SW480 (cell line): ENCODE results near the gene PHYH.
"Not testable (repeated sequence)": the region's sequence is repeated elsewhere in the genome, so short reads cannot be mapped to it uniquely, and the experiment has no call there.

ENCODE experiments used
- DNase-seq: peaks from one replicate; pipeline ENCODE4 v3.0.0-alpha.2; 2016; ENCODE audit warnings: low spot score

Gene PHYH

DNA sequence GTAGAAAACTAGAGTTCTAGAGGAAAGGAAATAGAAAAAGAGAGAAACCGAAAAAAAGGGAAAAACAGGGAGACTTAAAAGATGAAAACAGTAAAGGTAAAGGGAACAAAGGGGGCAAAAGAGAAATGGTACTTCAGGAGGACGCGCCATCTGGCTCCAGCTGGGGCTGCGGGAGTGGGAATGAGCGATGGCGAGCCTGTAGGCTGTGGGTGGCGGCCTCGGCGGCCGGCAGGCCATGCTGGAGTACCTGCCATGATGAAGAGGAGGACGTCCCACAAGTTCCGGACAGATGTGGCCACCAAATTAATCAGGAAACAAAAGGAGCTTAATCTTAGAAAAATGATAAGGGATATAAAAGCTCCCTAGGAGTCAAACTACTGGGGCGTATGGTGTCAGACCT, 21.7 kb upstream of the PHYH start:
- DNase-seq = no peak

GRCh38 chr10:13319166-13319565, 19.3 kb upstream of the PHYH start:
- DNase-seq = no peak

GRCh38 chr10:13317474-13317873, 17.6 kb upstream of the PHYH start:
- no peak for DNase-seq

- DNase-seq = no peak
Observed at GRCh38 chr10:13316635-13317311, 16.9 kb upstream of the PHYH start.

GRCh38 chr10:13315361-13315760, 15.5 kb upstream of the PHYH start:
- DNase-seq = no peak

GRCh38 chr10:13311177-13311575, 11.3 kb upstream of the PHYH start:
- no peak for DNase-seq

- DNase-seq = no peak
Observed at GRCh38 chr10:13310518-13311176, 10.8 kb upstream of the PHYH start.

DNA sequence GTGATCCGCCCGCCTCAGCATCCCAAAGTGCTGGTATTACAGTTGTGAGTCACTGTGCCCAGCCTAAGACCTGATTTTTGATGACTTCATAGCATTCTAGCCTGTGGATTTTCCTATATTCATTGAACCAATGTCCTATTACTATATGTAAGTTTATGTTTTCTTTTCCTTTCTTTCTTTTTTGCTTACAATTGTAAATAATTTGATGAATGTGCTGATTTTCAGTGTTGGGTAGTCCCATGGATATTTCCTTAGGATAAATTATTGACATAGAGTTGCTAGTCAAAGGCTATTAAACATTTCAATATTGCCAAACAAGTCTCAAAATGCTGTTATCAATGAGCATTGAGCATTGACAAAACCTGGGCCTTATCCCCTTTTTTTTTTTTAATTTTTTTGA, 9.9 kb upstream of the PHYH start:
- no peak for DNase-seq

GRCh38 chr10:13308096-13308495, 8.2 kb upstream of the PHYH start:
- DNase-seq = no peak

GRCh38 chr10:13306103-13306502, 6.2 kb upstream of the PHYH start:
- DNase-seq = no peak

- DNase-seq = no peak
Observed at GRCh38 chr10:13302821-13303555, 3.1 kb upstream of the PHYH start.

- DNase-seq = no peak
Observed at GRCh38 chr10:13298748-13299436, 972 bp downstream of the PHYH start.

DNA sequence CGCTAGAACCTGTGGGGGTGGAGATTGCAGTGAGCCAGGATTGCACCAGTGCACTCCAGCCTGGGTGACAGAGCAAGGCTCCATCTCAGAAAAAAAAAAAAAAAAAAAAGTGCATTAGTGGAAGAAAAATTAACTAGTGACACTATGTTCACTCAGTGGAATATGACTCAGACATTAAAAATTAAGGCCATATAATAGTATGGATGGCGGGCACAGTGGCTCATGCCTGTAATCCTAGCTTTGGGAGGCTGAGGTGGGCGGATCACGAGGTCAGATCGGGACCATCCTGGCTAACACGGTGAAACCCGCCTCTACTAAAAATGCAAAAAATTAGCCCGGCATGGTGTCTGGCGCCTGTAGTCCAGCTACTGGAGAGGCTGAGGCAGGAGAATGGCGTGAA, 3.4 kb downstream of the PHYH start:
- no peak for DNase-seq

GRCh38 chr10:13294784-13295183, 5.1 kb downstream of the PHYH start:
- DNase-seq = no peak

DNA sequence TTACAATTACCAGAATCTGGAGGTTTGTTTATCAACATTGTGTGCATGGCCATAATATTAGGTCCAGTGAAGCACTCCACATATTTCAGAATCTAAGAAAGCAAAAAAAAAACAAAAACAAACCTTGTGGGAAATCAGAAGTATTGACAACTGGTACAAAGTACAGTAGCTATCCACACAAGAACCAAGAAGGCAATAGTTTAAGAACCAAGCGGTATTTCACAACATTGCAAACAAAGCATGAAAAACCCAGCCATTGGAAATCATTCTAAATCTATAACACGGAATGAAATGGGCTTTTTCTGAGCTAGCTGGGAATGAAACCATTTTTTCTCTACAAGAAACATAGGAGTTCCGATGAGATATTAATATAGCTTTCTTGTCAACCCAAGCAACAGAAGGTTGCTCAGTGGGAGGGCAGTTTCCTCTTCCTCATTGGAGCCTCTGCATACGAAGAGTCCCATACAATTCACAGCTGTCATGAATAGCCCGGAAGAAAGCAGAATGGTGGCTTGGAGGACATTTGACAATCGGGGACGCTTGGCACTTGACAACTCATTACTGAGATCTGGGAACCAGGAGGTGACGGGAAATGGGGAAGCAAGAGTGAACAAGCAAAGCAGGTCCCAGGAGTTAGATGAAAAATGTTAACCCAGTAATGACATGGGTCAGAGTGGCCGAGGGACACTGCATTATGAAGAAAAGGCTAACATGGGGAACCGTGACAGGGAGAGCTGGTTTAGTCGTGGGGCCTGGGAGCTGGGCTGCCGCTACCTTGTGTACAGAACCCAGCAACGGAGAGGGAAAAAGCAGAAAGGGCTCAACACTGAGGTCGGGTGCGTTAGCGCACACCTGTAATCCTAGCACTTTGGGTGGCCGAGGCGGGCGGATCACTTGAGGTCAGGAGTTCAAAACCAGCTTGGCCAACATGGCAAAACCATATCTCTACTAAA, 7.8 kb downstream of the PHYH start:
- DNase-seq = no peak

- no peak for DNase-seq
Observed at GRCh38 chr10:13291061-13291460, 8.8 kb downstream of the PHYH start.

GRCh38 chr10:13284050-13284449, 15.8 kb downstream of the PHYH start:
- DNase-seq = no peak

DNA sequence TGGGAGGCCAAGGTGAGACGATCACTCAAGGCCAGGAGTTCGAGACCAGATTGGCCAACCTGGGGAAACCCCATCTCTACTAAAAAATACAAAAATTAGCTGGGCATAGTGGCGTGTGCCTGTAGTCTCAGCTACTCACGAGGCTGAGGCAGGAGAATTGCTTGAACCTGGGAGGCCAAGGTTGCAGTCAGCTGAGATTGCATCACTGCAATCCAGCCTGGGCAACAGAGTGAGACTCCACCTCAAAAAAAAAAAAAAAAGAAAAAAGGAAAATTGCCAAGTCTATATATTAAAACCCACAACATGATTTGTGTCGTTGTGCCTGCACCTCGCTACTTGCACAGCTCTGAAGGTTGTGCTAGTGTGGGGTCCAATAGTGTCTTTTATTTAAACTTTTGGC, 17.5 kb downstream of the PHYH start:
- DNase-seq = not testable (repeated sequence)

GRCh38 chr10:13276749-13277365, 23.0 kb downstream of the PHYH start:
- DNase-seq = no peak

GRCh38 chr10:13276146-13276545, 23.7 kb downstream of the PHYH start:
- not testable (repeated sequence) for DNase-seq

- no peak for DNase-seq
Observed at GRCh38 chr10:13272164-13272571, 27.7 kb downstream of the PHYH start.
